ENCODE data around the gene MINDY2. TPM values are rescaled to one million over a fixed set of nuclear protein-coding genes. Genes with fewer than 3 reads are reported as not detected.
"Not testable (repeated sequence)": the region's sequence is repeated elsewhere in the genome, so short reads cannot be mapped to it uniquely, and the experiment has no call there.

Gene MINDY2
- total and polyA plus RNA-seq, 9 of the 15 experiments (the other 6 are each of a cell fraction or from before 2014, with no cell fraction given) = 2.4 to 15.3 (median 7.2) TPM

- TF ChIP-seq, protein P1, sequence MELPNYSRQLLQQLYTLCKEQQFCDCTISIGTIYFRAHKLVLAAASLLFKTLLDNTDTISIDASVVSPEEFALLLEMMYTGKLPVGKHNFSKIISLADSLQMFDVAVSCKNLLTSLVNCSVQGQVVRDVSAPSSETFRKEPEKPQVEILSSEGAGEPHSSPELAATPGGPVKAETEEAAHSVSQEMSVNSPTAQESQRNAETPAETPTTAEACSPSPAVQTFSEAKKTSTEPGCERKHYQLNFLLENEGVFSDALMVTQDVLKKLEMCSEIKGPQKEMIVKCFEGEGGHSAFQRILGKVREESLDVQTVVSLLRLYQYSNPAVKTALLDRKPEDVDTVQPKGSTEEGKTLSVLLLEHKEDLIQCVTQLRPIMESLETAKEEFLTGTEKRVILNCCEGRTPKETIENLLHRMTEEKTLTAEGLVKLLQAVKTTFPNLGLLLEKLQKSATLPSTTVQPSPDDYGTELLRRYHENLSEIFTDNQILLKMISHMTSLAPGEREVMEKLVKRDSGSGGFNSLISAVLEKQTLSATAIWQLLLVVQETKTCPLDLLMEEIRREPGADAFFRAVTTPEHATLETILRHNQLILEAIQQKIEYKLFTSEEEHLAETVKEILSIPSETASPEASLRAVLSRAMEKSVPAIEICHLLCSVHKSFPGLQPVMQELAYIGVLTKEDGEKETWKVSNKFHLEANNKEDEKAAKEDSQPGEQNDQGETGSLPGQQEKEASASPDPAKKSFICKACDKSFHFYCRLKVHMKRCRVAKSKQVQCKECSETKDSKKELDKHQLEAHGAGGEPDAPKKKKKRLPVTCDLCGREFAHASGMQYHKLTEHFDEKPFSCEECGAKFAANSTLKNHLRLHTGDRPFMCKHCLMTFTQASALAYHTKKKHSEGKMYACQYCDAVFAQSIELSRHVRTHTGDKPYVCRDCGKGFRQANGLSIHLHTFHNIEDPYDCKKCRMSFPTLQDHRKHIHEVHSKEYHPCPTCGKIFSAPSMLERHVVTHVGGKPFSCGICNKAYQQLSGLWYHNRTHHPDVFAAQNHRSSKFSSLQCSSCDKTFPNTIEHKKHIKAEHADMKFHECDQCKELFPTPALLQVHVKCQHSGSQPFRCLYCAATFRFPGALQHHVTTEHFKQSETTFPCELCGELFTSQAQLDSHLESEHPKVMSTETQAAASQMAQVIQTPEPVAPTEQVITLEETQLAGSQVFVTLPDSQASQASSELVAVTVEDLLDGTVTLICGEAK (IDR thresholded peaks at IDR 0.05) = 0 out of 2 replicates have a peak, but pooled peaks have one; percentile 29
- TF ChIP-seq, protein P1 (CRISPR knock-in tag; IDR thresholded peaks at IDR 0.05) = not testable (repeated sequence)
- TF ChIP-seq GATAD2A (IDR thresholded peaks at IDR 0.05) (0 out of 2 replicates have a peak, but pooled peaks have one; percentile 11), HDAC3 (IDR thresholded peaks at IDR 0.05; ENCODE audit: borderline replicate concordance, partially characterized antibody) (peak; percentile 76), SMARCA5 (IDR thresholded peaks at IDR 0.05) (0 out of 2 replicates have a peak, but pooled peaks have one; percentile 34), GATA2 (CRISPR knock-in tag; IDR thresholded peaks at IDR 0.05) (peak; percentile 93), POLR2A (conservative IDR thresholded peaks at IDR 0.05) (peak; percentile 50; the same call in 1 of the 2 replicates), CREB3L1 (IDR thresholded peaks at IDR 0.05; ENCODE audit: borderline replicate concordance, low read depth) (peak; percentile 31; the same call in 1 of the 2 replicates), FOXP1 (CRISPR knock-in tag; IDR thresholded peaks at IDR 0.05) (peak; percentile 70; the same call in 1 of the 2 replicates), KDM1A (IDR thresholded peaks at IDR 0.05) (peak; percentile 53 to 78), PRDM10 (IDR thresholded peaks at IDR 0.05; ENCODE audit: partially characterized antibody) (peak; percentile 12)
These were observed 62.8 kb downstream of the MINDY2 start (continued) for GRCh38 chr15:58833681-58834426.

Data from K562 (cell line).